GM21390 (cell line): Measurements from ENCODE around the gene ASIC1.
A peak's percentile ranks its signal among the peaks of the same experiment; 100 is the strongest.

Experiments
- ATAC-seq: cut with Tn5 transposase; IDR thresholded peaks from one replicate; pipeline ENCODE4 v1.9.1; 2021; ENCODE audit not compliant: unreplicated experiment

The ASIC1 gene

GRCh38 chr12:50105913-50106450 lies 48.6 kb downstream of the ASIC1 start:
- no peak for ATAC-seq

GRCh38 chr12:50106907-50107306 lies 49.5 kb downstream of the ASIC1 start:
- no peak for ATAC-seq

- ATAC-seq, result no peak
These were observed 50.2 kb downstream of the ASIC1 start for GRCh38 chr12:50107416-50108268.

- no peak for ATAC-seq
These were observed 51.9 kb downstream of the ASIC1 start for GRCh38 chr12:50109319-50109718.

GRCh38 chr12:50110127-50110761 lies 52.8 kb downstream of the ASIC1 start:
- no peak for ATAC-seq

GRCh38 chr12:50110762-50111351 lies 53.5 kb downstream of the ASIC1 start:
- ATAC-seq, result no peak

GRCh38 chr12:50111395-50111692 lies 53.9 kb downstream of the ASIC1 start:
- no peak for ATAC-seq

GRCh38 chr12:50111693-50112455 lies 54.5 kb downstream of the ASIC1 start, which contains the start of gene COX14:
COX14 (plus strand) TSS chr12:50112236; CDS start chr12:50120044, 7,808 bp downstream.
- ATAC-seq, result peak; percentile 79

GRCh38 chr12:50112456-50113218 lies 55.2 kb downstream of the ASIC1 start:
- ATAC-seq, result peak; percentile 2

GRCh38 chr12:50117057-50117622 lies 59.7 kb downstream of the ASIC1 start:
- no peak for ATAC-seq

GRCh38 chr12:50119387-50119786 lies 62.0 kb downstream of the ASIC1 start:
- no peak for ATAC-seq

- no peak for ATAC-seq
These were observed 63.1 kb downstream of the ASIC1 start for GRCh38 chr12:50120521-50120920.

- no peak for ATAC-seq
These were observed 63.6 kb downstream of the ASIC1 start for GRCh38 chr12:50120953-50121352.

- no peak for ATAC-seq
These were observed 64.2 kb downstream of the ASIC1 start for GRCh38 chr12:50121641-50122040.

- no peak for ATAC-seq
These were observed 65.8 kb downstream of the ASIC1 start for GRCh38 chr12:50123203-50123602.

GRCh38 chr12:50127546-50127945 lies 70.2 kb downstream of the ASIC1 start:
- no peak for ATAC-seq

GRCh38 chr12:50129290-50129689 lies 71.9 kb downstream of the ASIC1 start:
- ATAC-seq, result no peak

- no peak for ATAC-seq
These were observed 75.2 kb downstream of the ASIC1 start for GRCh38 chr12:50132505-50133135.
